ENCODE data around the gene CD300E.

DNA sequence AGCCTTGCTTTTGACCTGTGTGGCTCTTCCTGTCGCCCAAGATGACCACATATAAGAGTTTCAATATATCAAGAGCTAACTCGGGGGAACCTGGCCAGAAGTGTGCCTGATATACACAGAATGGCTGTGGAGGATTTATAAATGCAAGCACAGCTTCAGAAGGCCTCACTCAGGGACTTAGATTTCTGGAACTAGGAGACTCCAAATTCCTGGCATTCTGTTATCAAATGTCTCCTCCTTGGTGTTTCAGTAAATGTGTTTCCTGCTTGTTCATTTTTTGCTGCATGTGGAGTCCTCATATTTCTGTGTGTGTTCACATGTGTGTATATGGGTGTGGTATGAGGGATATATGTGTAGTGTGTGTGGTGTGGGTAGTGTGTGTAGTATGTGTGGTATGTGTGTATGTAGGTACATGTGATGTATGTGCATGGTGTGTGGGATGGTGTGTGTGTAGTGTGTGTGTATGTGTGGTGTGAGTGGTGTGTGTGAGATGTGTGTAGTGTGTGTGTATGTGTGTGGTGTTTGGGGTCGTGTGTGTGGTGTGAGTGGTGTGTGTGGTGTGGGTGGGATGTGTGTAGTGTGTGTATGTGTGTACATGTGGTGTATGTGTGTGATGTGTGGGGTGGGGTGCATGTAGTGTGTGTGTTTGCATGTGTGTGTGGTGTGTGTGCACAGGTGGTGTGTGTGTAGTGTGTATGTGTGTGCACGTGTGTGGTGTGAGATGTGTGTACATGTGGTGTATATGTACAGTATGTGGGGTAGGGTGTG lies 55.2 kb downstream of the CD300E start:
- TF ChIP-seq TOX (CRISPR knock-in tag; IDR thresholded peaks at IDR 0.05; ENCODE audit: borderline replicate concordance) (no peak), GLIS3 (CRISPR knock-in tag; IDR thresholded peaks at IDR 0.05) (no peak), ZFP3 (CRISPR knock-in tag; IDR thresholded peaks at IDR 0.05) (no peak), OSR1 (CRISPR knock-in tag; IDR thresholded peaks at IDR 0.05) (no peak), PPARA (CRISPR knock-in tag; IDR thresholded peaks at IDR 0.05; ENCODE audit: borderline replicate concordance) (no peak), SNAI2 (CRISPR knock-in tag; IDR thresholded peaks at IDR 0.05) (no peak)
- TF ChIP-seq, protein P1, sequence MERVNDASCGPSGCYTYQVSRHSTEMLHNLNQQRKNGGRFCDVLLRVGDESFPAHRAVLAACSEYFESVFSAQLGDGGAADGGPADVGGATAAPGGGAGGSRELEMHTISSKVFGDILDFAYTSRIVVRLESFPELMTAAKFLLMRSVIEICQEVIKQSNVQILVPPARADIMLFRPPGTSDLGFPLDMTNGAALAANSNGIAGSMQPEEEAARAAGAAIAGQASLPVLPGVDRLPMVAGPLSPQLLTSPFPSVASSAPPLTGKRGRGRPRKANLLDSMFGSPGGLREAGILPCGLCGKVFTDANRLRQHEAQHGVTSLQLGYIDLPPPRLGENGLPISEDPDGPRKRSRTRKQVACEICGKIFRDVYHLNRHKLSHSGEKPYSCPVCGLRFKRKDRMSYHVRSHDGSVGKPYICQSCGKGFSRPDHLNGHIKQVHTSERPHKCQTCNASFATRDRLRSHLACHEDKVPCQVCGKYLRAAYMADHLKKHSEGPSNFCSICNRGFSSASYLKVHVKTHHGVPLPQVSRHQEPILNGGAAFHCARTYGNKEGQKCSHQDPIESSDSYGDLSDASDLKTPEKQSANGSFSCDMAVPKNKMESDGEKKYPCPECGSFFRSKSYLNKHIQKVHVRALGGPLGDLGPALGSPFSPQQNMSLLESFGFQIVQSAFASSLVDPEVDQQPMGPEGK (CRISPR knock-in tag; IDR thresholded peaks at IDR 0.05; ENCODE audit: borderline replicate concordance): no peak

Data from SK-N-SH treated with all-trans-retinoic acid at 6 μM for 48 hours (cell line).